WTC11 (cell line): ENCODE results near the gene ACBD4. TPM values are rescaled to one million over a fixed set of nuclear protein-coding genes. Genes with fewer than 3 reads are reported as not detected.
A peak's percentile ranks its signal among the peaks of the same experiment; 100 is the strongest.

Experiments
- ATAC-seq: fragments of 200-7000 bp; cut with Tn5 transposase; 2 replicates; pipeline ENCODE4 v1.10.0; 2021; ENCODE audit warnings: mild to moderate bottlenecking, moderate library complexity
- CTCF ChIA-PET: fragments of 300-600 bp; sonication (Branson Sonifier 250); formaldehyde crosslinking; loops from one replicate; lab custom pipeline; 2021; ENCODE audit warnings: antibody characterized with exemption; lab: Charles Lee
- POLR2A ChIA-PET: fragments of 350-600 bp; sonication (Branson Sonifier 250); formaldehyde crosslinking; loops from one replicate; lab custom pipeline; 2021; ENCODE audit warnings: antibody characterized with exemption; lab: Charles Lee
- DNase-seq: peaks from one replicate; pipeline ENCODE4 v3.0.0; 2021; ENCODE audit warnings: low spot score
- H3K27ac Mint-ChIP-seq: 2 replicates; pipeline ENCODE4 v1.8.0; 2021; ENCODE audit warnings: mixed read lengths
- H3K27me3 Mint-ChIP-seq: 2 replicates; pipeline ENCODE4 v1.8.0; 2021; ENCODE audit warnings: low read depth, mild to moderate bottlenecking, moderate library complexity, mixed read lengths
- H3K36me3 Mint-ChIP-seq: 2 replicates; pipeline ENCODE4 v1.8.0; 2021; ENCODE audit warnings: mixed read lengths
- H3K4me1 Mint-ChIP-seq: 2 replicates; pipeline ENCODE4 v1.8.0; 2022; ENCODE audit warnings: mixed read lengths
- H3K4me3 Mint-ChIP-seq: 2 replicates; pipeline ENCODE4 v1.8.0; 2021; ENCODE audit warnings: mild to moderate bottlenecking, moderate library complexity, mixed read lengths
- H3K9me3 Mint-ChIP-seq: 2 replicates; pipeline ENCODE4 v1.8.0; 2021; ENCODE audit warnings: mixed read lengths
- ATF1 ChIP-seq: sonication (generic); formaldehyde crosslinking; IDR thresholded peaks from 2 replicates; pipeline ENCODE4 v1.8.1; 2023; ENCODE audit warnings: mild to moderate bottlenecking, moderate library complexity, missing genetic modification reagents
- CBFB ChIP-seq: sonication (generic); formaldehyde crosslinking; IDR thresholded peaks from 2 replicates; pipeline ENCODE4 v1.8.1; 2022; ENCODE audit warnings: mild to moderate bottlenecking, low read depth, missing genetic modification reagents
- CDX4 ChIP-seq: fragments of 250-450 bp; sonication (Bioruptor Pico); IDR thresholded peaks from 2 replicates; pipeline ENCODE4 v1.9.0; 2021; ENCODE audit warnings: moderate library complexity, mild to moderate bottlenecking, inconsistent platforms, borderline replicate concordance
- E2F1 ChIP-seq: sonication (generic); formaldehyde crosslinking; IDR thresholded peaks from 2 replicates; pipeline ENCODE4 v1.8.0; 2022; ENCODE audit warnings: mild to moderate bottlenecking, missing genetic modification reagents
- E2F4 ChIP-seq: sonication (generic); formaldehyde crosslinking; IDR thresholded peaks from 2 replicates; pipeline ENCODE4 v1.8.1; 2022; ENCODE audit warnings: low read depth, mild to moderate bottlenecking, moderate library complexity, missing genetic modification reagents, borderline replicate concordance
- ESRRA ChIP-seq: sonication (generic); formaldehyde crosslinking; IDR thresholded peaks from 2 replicates; pipeline ENCODE4 v1.8.1; 2022; ENCODE audit warnings: mild to moderate bottlenecking, missing genetic modification reagents, borderline replicate concordance
- FOXP4 ChIP-seq: sonication (generic); formaldehyde crosslinking; IDR thresholded peaks from 2 replicates; pipeline ENCODE4 v1.8.0; 2022; ENCODE audit warnings: mild to moderate bottlenecking, missing genetic modification reagents
- GABPB1 ChIP-seq: sonication (generic); formaldehyde crosslinking; IDR thresholded peaks from 2 replicates; pipeline ENCODE4 v1.8.1; 2023; ENCODE audit warnings: mild to moderate bottlenecking, missing genetic modification reagents
- IRF1 ChIP-seq: sonication (generic); formaldehyde crosslinking; IDR thresholded peaks from 2 replicates; pipeline ENCODE4 v1.8.0; 2023; ENCODE audit warnings: missing genetic modification reagents
- JUN ChIP-seq: sonication (generic); formaldehyde crosslinking; IDR thresholded peaks from 2 replicates; pipeline ENCODE4 v1.8.0; 2023; ENCODE audit warnings: mild to moderate bottlenecking, missing genetic modification reagents
- MXD4 ChIP-seq: fragments of 250-450 bp; sonication (Bioruptor Pico); IDR thresholded peaks from 2 replicates; pipeline ENCODE4 v1.8.0; 2021; ENCODE audit warnings: mild to moderate bottlenecking, moderate library complexity, borderline replicate concordance
- MYBL2 ChIP-seq: sonication (generic); formaldehyde crosslinking; IDR thresholded peaks from 2 replicates; pipeline ENCODE4 v1.8.1; 2023; ENCODE audit warnings: mild to moderate bottlenecking, moderate library complexity, missing genetic modification reagents
- NFE2L1 ChIP-seq: sonication (generic); formaldehyde crosslinking; IDR thresholded peaks from 2 replicates; pipeline ENCODE4 v1.8.1; 2023; ENCODE audit warnings: missing genetic modification reagents
- SOX15 ChIP-seq: fragments of 250-450 bp; sonication (Bioruptor Pico); IDR thresholded peaks from 2 replicates; pipeline ENCODE4 v1.9.0; 2021; ENCODE audit warnings: mild to moderate bottlenecking
- TCF7 ChIP-seq: sonication (generic); formaldehyde crosslinking; IDR thresholded peaks from 2 replicates; pipeline ENCODE4 v1.8.0; 2022; ENCODE audit warnings: mild to moderate bottlenecking, low read depth, missing genetic modification reagents, moderate library complexity
- TEAD1 ChIP-seq: sonication (generic); formaldehyde crosslinking; IDR thresholded peaks from 2 replicates; pipeline ENCODE4 v1.8.0; 2022; ENCODE audit warnings: mild to moderate bottlenecking, missing genetic modification reagents
- TEAD4 ChIP-seq: sonication (generic); formaldehyde crosslinking; IDR thresholded peaks from 2 replicates; pipeline ENCODE4 v1.8.0; 2022; ENCODE audit warnings: mild to moderate bottlenecking, missing genetic modification reagents
- TP53 ChIP-seq: sonication (generic); formaldehyde crosslinking; IDR thresholded peaks from 2 replicates; pipeline ENCODE4 v1.8.1; 2023; ENCODE audit warnings: mild to moderate bottlenecking, missing genetic modification reagents
- ZNF138 ChIP-seq: sonication (generic); formaldehyde crosslinking; conservative IDR thresholded peaks from 2 replicates; pipeline ENCODE4 v1.8.1; 2022; ENCODE audit warnings: mild to moderate bottlenecking, moderate library complexity, missing genetic modification reagents
- ZNF219 ChIP-seq: sonication (generic); formaldehyde crosslinking; IDR thresholded peaks from 2 replicates; pipeline ENCODE4 v1.8.0; 2023; ENCODE audit warnings: missing genetic modification reagents, mild to moderate bottlenecking, borderline replicate concordance
- ZNF263 ChIP-seq: sonication (generic); formaldehyde crosslinking; IDR thresholded peaks from 2 replicates; pipeline ENCODE4 v1.8.1; 2022; ENCODE audit warnings: low read depth, mild to moderate bottlenecking, moderate library complexity, missing genetic modification reagents
- ZNF512 ChIP-seq: sonication (generic); formaldehyde crosslinking; IDR thresholded peaks from 2 replicates; pipeline ENCODE4 v1.8.1; 2022; ENCODE audit warnings: missing genetic modification reagents, borderline replicate concordance
- ZNF532 ChIP-seq: fragments of 250-450 bp; sonication (Bioruptor Pico); IDR thresholded peaks from 2 replicates; pipeline ENCODE4 v1.9.0; 2021; ENCODE audit warnings: mild to moderate bottlenecking, borderline replicate concordance
- total RNA-seq: library from RNA; stranded (reverse); gene quantifications from 3 replicates; pipeline ENCODE4 v1.2.3, GENCODE V29; 2021

The ACBD4 gene
- total RNA-seq, 1 experiment from 2014 or later, result 12.7 TPM

- peak within 1 kb of the TSS; percentile 98 for H3K4me3 Mint-ChIP-seq
- peaks cover 5% of the 10 kb centered on the region; the same call in 1 of the 2 replicates for H3K27me3 Mint-ChIP-seq
- H3K4me1 Mint-ChIP-seq, result peaks cover 34% of the 10 kb centered on the region
- peak within 1 kb of the TSS; percentile 100 for H3K27ac Mint-ChIP-seq
- H3K36me3 Mint-ChIP-seq, result no peaks in the 10 kb centered on the region; the same call in 1 of the 2 replicates
- peak; percentile 75 for ATAC-seq
- no peaks in the 10 kb centered on the region for H3K9me3 Mint-ChIP-seq
- CTCF ChIA-PET, result interaction anchor here (0.5 to 16.3 kb wide), 25 partner anchors 9 to 438 kb away, joined by 3 to 531 read pairs (median 9); partner anchors contain the start of genes ACBD4, HEXIM2, MAP3K14 and PLCD3
- POLR2A ChIA-PET, result interaction anchor here (0.5 to 6.1 kb wide), 38 partner anchors 9 to 502 kb away, joined by 3 to 242 read pairs (median 4); partner anchors contain the start of genes ACBD4, HEXIM2 and NMT1
- peak; percentile 99 for DNase-seq
- peak; percentile 36 for TF ChIP-seq SOX15
- TF ChIP-seq TCF7 (CRISPR knock-in tag), result no peak
- 0 out of 2 replicates have a peak, but pooled peaks have one; percentile 9 for TF ChIP-seq E2F4 (CRISPR knock-in tag)
- no peak for TF ChIP-seq MYBL2 (CRISPR knock-in tag)
- no peak for TF ChIP-seq E2F1 (CRISPR knock-in tag)
- TF ChIP-seq ZNF532 (CRISPR knock-in tag), result no peak
- peak; percentile 63 for TF ChIP-seq GABPB1 (CRISPR knock-in tag)
- TF ChIP-seq ZNF138 (CRISPR knock-in tag), result no peak
- peak; percentile 79; the same call in 1 of the 2 replicates for TF ChIP-seq FOXP4 (CRISPR knock-in tag)
- no peak for TF ChIP-seq TEAD4 (CRISPR knock-in tag)
- TF ChIP-seq TEAD1, result peak; percentile 78
- TF ChIP-seq IRF1 (CRISPR knock-in tag), result no peak
- TF ChIP-seq MXD4 (CRISPR knock-in tag), result no peak
- no peak for TF ChIP-seq ZNF512
- TF ChIP-seq ZNF263, result peak; percentile 97
- no peak for TF ChIP-seq TP53 (CRISPR knock-in tag)
- no peak for TF ChIP-seq ESRRA (CRISPR knock-in tag)
- 0 out of 2 replicates have a peak, but pooled peaks have one; percentile 48 for TF ChIP-seq CBFB
- no peak for TF ChIP-seq ATF1 (CRISPR knock-in tag)
- TF ChIP-seq JUN (CRISPR knock-in tag), result no peak
- peak; percentile 90 for TF ChIP-seq CDX4 (CRISPR knock-in tag)
- TF ChIP-seq ZNF219 (CRISPR knock-in tag), result no peak
- TF ChIP-seq NFE2L1 (CRISPR knock-in tag), result peak; percentile 71; the same call in 1 of the 2 replicates
Observed at GRCh38 chr17:45148183-45149036, 12.9 kb downstream of the ACBD4 start, which contains the start of gene HEXIM1. TSS of gene HEXIM1 (plus strand) at chr17:45148475. CDS start at chr17:45149191, 716 bp downstream.
